WTC11 (cell line): ENCODE results near the gene FAM114A1.
"Not testable (repeated sequence)": the region's sequence is repeated elsewhere in the genome, so short reads cannot be mapped to it uniquely, and the experiment has no call there.

ENCODE experiments used
- CREM ChIP-seq: sonication (generic); formaldehyde crosslinking; IDR thresholded peaks from 2 replicates; pipeline ENCODE4 v1.8.1; 2022; ENCODE audit warnings: mild to moderate bottlenecking, missing genetic modification reagents, moderate library complexity
- E2F4 ChIP-seq: sonication (generic); formaldehyde crosslinking; IDR thresholded peaks from 2 replicates; pipeline ENCODE4 v1.8.1; 2022; ENCODE audit warnings: low read depth, mild to moderate bottlenecking, moderate library complexity, missing genetic modification reagents, borderline replicate concordance
- ELF4 ChIP-seq: sonication (generic); formaldehyde crosslinking; IDR thresholded peaks from 2 replicates; pipeline ENCODE4 v1.8.1; 2022; ENCODE audit warnings: low read depth, mild to moderate bottlenecking, moderate library complexity, missing genetic modification reagents
- SP1 ChIP-seq: sonication (generic); formaldehyde crosslinking; conservative IDR thresholded peaks from 2 replicates; pipeline ENCODE4 v1.8.1; 2022; ENCODE audit warnings: missing genetic modification reagents
- TEAD4 ChIP-seq: sonication (generic); formaldehyde crosslinking; IDR thresholded peaks from 2 replicates; pipeline ENCODE4 v1.8.0; 2022; ENCODE audit warnings: mild to moderate bottlenecking, missing genetic modification reagents
- TP53 ChIP-seq: sonication (generic); formaldehyde crosslinking; IDR thresholded peaks from 2 replicates; pipeline ENCODE4 v1.8.1; 2023; ENCODE audit warnings: mild to moderate bottlenecking, missing genetic modification reagents
- TF ChIP-seq, protein P1 (sequence below): fragments of 200-600 bp; IDR thresholded peaks from 2 replicates; pipeline ENCODE4 v1.8.0; 2022; ENCODE audit warnings: antibody characterized with exemption
- TF ChIP-seq, protein P2 (sequence below): fragments of 250-450 bp; sonication (Bioruptor Pico); IDR thresholded peaks from 2 replicates; pipeline ENCODE4 v1.8.0; 2021; ENCODE audit warnings: mild to moderate bottlenecking
- TF ChIP-seq, protein P3 (sequence below): sonication (generic); formaldehyde crosslinking; IDR thresholded peaks from 2 replicates; pipeline ENCODE4 v1.8.0; 2022; ENCODE audit warnings: mild to moderate bottlenecking, missing genetic modification reagents

- TF ChIP-seq SP1, TEAD4, TP53, CREM, E2F4, ELF4 (CRISPR knock-in tag): not testable (repeated sequence)
- TF ChIP-seq, protein P1, sequence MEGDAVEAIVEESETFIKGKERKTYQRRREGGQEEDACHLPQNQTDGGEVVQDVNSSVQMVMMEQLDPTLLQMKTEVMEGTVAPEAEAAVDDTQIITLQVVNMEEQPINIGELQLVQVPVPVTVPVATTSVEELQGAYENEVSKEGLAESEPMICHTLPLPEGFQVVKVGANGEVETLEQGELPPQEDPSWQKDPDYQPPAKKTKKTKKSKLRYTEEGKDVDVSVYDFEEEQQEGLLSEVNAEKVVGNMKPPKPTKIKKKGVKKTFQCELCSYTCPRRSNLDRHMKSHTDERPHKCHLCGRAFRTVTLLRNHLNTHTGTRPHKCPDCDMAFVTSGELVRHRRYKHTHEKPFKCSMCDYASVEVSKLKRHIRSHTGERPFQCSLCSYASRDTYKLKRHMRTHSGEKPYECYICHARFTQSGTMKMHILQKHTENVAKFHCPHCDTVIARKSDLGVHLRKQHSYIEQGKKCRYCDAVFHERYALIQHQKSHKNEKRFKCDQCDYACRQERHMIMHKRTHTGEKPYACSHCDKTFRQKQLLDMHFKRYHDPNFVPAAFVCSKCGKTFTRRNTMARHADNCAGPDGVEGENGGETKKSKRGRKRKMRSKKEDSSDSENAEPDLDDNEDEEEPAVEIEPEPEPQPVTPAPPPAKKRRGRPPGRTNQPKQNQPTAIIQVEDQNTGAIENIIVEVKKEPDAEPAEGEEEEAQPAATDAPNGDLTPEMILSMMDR = not testable (repeated sequence)
- TF ChIP-seq, protein P2, sequence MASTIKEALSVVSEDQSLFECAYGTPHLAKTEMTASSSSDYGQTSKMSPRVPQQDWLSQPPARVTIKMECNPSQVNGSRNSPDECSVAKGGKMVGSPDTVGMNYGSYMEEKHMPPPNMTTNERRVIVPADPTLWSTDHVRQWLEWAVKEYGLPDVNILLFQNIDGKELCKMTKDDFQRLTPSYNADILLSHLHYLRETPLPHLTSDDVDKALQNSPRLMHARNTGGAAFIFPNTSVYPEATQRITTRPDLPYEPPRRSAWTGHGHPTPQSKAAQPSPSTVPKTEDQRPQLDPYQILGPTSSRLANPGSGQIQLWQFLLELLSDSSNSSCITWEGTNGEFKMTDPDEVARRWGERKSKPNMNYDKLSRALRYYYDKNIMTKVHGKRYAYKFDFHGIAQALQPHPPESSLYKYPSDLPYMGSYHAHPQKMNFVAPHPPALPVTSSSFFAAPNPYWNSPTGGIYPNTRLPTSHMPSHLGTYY (CRISPR knock-in tag) = not testable (repeated sequence)
- TF ChIP-seq, protein P3, sequence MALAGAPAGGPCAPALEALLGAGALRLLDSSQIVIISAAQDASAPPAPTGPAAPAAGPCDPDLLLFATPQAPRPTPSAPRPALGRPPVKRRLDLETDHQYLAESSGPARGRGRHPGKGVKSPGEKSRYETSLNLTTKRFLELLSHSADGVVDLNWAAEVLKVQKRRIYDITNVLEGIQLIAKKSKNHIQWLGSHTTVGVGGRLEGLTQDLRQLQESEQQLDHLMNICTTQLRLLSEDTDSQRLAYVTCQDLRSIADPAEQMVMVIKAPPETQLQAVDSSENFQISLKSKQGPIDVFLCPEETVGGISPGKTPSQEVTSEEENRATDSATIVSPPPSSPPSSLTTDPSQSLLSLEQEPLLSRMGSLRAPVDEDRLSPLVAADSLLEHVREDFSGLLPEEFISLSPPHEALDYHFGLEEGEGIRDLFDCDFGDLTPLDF (CRISPR knock-in tag) = not testable (repeated sequence)
These were observed 120.7 kb downstream of the FAM114A1 start for GRCh38 chr4:38988353-38988752.
